PC-9 (cell line): ENCODE measurements around the gene NFS1. TPM values are rescaled to one million over a fixed set of nuclear protein-coding genes. Genes with fewer than 3 reads are reported as not detected.

Source experiments
- BruUV-seq: library from RNA; stranded (reverse); fragments of 400-500 nt; replicated peaks from 2 replicates; lab custom pipeline; 2021; lab: Mats Ljungman, UMichigan
- CTCF ChIA-PET: fragments of 300-600 bp; sonication (Branson Sonifier 250); formaldehyde crosslinking; loops from one replicate; lab custom pipeline; 2022; ENCODE audit warnings: antibody characterized with exemption; lab: Charles Lee
- POLR2A ChIA-PET: fragments of 300-600 bp; sonication (Branson Sonifier 250); formaldehyde crosslinking; loops from one replicate; lab custom pipeline; 2022; ENCODE audit warnings: antibody characterized with exemption; ENCODE audit not compliant: unreplicated experiment; lab: Charles Lee
- DNase-seq, 2 experiments: peaks; one replicate each; pipeline versions ENCODE4 v3.0.0 to v3.0.0-alpha.2; 2015 to 2022; ENCODE audit warnings: mixed read lengths in 1 of 2
- H2AFZ ChIP-seq: fragments of 200-600 bp; sonication (generic); 2 replicates; pipeline ENCODE4 v1.8.1; 2017; ENCODE audit warnings: antibody characterized with exemption
- H3F3A ChIP-seq: fragments of 200-600 bp; sonication (generic); 2 replicates; pipeline ENCODE4 v1.8.1; 2017; ENCODE audit warnings: antibody characterized with exemption, mild to moderate bottlenecking, low read depth; ENCODE audit not compliant: insufficient read depth
- H3K27ac ChIP-seq: fragments of 200-600 bp; sonication (generic); 2 replicates; pipeline ENCODE4 v1.6.1; 2016; ENCODE audit warnings: mixed run types
- H3K27me3 ChIP-seq: fragments of 200-600 bp; sonication (generic); 2 replicates; pipeline ENCODE4 v1.6.1; 2016; ENCODE audit warnings: low read depth, mixed run types; ENCODE audit not compliant: insufficient read depth
- H3K36me3 ChIP-seq: fragments of 200-600 bp; sonication (generic); 2 replicates; pipeline ENCODE4 v1.6.1; 2016; ENCODE audit warnings: low read depth, mixed run types
- H3K4me1 ChIP-seq: fragments of 200-600 bp; sonication (generic); replicated peaks from 2 replicates; pipeline ENCODE4 v1.6.1; 2016; ENCODE audit warnings: mixed run types; ENCODE audit not compliant: insufficient read depth
- H3K4me2 ChIP-seq: fragments of 200-600 bp; sonication (generic); 2 replicates; pipeline ENCODE4 v1.6.1; 2017; ENCODE audit warnings: mixed run types
- H3K4me3 ChIP-seq: fragments of 200-600 bp; sonication (generic); 2 replicates; pipeline ENCODE4 v1.6.1; 2016; ENCODE audit warnings: mixed run types
- H3K79me2 ChIP-seq: fragments of 200-600 bp; sonication (generic); 2 replicates; pipeline ENCODE4 v1.6.1; 2017; ENCODE audit warnings: low read depth, mixed run types
- H3K9me2 ChIP-seq: fragments of 200-600 bp; sonication (generic); 2 replicates; pipeline ENCODE4 v1.8.1; 2017; ENCODE audit warnings: mild to moderate bottlenecking; ENCODE audit not compliant: insufficient read depth
- H3K9me3 ChIP-seq: fragments of 200-600 bp; sonication (generic); 2 replicates; pipeline ENCODE4 v1.8.1; 2016; ENCODE audit warnings: low read depth; ENCODE audit not compliant: insufficient read depth
- H4K20me1 ChIP-seq: fragments of 200-600 bp; sonication (generic); 2 replicates; pipeline ENCODE4 v1.8.1; 2017; ENCODE audit not compliant: insufficient read depth
- CTCF ChIP-seq: fragments of 200-600 bp; sonication (generic); conservative IDR thresholded peaks from 2 replicates; pipeline ENCODE4 v1.6.1; 2017; ENCODE audit warnings: mixed run types, antibody characterized with exemption, mild to moderate bottlenecking, moderate library complexity
- EZH2 ChIP-seq: fragments of 200-600 bp; sonication (generic); IDR thresholded peaks from 2 replicates; pipeline ENCODE4 v1.8.0; 2017; ENCODE audit warnings: antibody characterized with exemption, low read depth
- intact Hi-C: fragments of 100-400 bp; cut with micrococcal nuclease; formaldehyde crosslinking; loops from one replicate; pipeline ENCODE4 v1.10.0; 2022; ENCODE audit not compliant: unreplicated experiment
- total RNA-seq: library from RNA; stranded (reverse); gene quantifications from 2 replicates; pipeline ENCODE4 v1.2.3, GENCODE V29; 2021

The NFS1 gene
- total RNA-seq, 1 experiment from 2014 or later: 65.0 TPM

- H3K4me1 ChIP-seq: no peaks in the 10 kb centered on the region
- no peaks in the 10 kb centered on the region for H3K9me2 ChIP-seq
- intact Hi-C loops: no loop called here
- no peaks in the 10 kb centered on the region for H3K27me3 ChIP-seq
- DNase-seq: no peak
- no peak overlapping the region for H3K4me3 ChIP-seq
- peaks cover 16% of the 10 kb centered on the region; the same call in 1 of the 2 replicates for H4K20me1 ChIP-seq
- H3K27ac ChIP-seq: no peak overlapping the region
- CTCF ChIA-PET: no interaction called here
- BruUV-seq: no TSS peak
- no peaks in the 10 kb centered on the region for H3K36me3 ChIP-seq
- TF ChIP-seq EZH2 (no peak), CTCF (no peak)
- no peak overlapping the region for H2AFZ ChIP-seq
- H3F3A ChIP-seq: peaks cover 7% of the 10 kb centered on the region; the same call in 1 of the 2 replicates
- no peaks in the 10 kb centered on the region for H3K9me3 ChIP-seq
- H3K79me2 ChIP-seq: peaks cover 84% of the 10 kb centered on the region
- no peak overlapping the region for H3K4me2 ChIP-seq
- POLR2A ChIA-PET: interaction anchor here (0.6 kb wide), 1 partner anchor 190 kb away, joined by 3 read pairs; no protein-coding TSS in a partner anchor
Observed at GRCh38 chr20:35640724-35641123, 58.4 kb downstream of the NFS1 start.

- peaks cover 8% of the 10 kb centered on the region; the same call in 1 of the 2 replicates for H4K20me1 ChIP-seq
- no peak overlapping the region for H3K4me3 ChIP-seq
- TF ChIP-seq EZH2 (no peak), CTCF (no peak)
- H3F3A ChIP-seq: peaks cover 7% of the 10 kb centered on the region; the same call in 1 of the 2 replicates
- no peak overlapping the region for H3K4me2 ChIP-seq
- H3K27me3 ChIP-seq: no peaks in the 10 kb centered on the region
- intact Hi-C loops: no loop called here
- H3K4me1 ChIP-seq: no peaks in the 10 kb centered on the region
- no peak overlapping the region for H3K27ac ChIP-seq
- H3K9me3 ChIP-seq: no peaks in the 10 kb centered on the region
- no peaks in the 10 kb centered on the region for H3K36me3 ChIP-seq
- no peak overlapping the region for H2AFZ ChIP-seq
- POLR2A ChIA-PET: no interaction called here
- H3K9me2 ChIP-seq: no peaks in the 10 kb centered on the region
- peaks cover 75% of the 10 kb centered on the region for H3K79me2 ChIP-seq
- no peak for DNase-seq
- CTCF ChIA-PET: no interaction called here
- BruUV-seq: no TSS peak
Observed at GRCh38 chr20:35638751-35639150, 60.4 kb downstream of the NFS1 start.

DNA sequence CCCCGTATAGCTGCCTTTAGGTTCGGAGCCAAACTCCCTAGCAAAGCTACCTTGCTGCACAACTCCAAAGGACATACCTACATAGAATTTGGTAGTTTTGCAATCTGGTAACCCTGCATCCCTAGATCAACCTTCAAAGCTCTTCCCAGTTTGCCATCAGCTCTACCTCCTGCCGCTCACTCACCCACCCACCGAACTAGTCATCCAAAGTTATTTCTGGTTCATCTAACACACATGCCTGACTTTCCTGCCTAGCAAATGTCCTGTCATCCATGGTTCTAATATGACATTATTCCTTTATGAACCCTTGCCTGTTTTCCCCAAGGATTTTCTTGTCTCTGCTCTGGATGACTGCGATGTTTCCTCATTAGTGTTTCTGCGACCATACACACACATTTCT lies 61.9 kb downstream of the NFS1 start:
- no peaks in the 10 kb centered on the region for H3K4me1 ChIP-seq
- no peak for DNase-seq
- H3K4me3 ChIP-seq: no peak overlapping the region
- no peaks in the 10 kb centered on the region for H3K9me2 ChIP-seq
- H3K9me3 ChIP-seq: no peaks in the 10 kb centered on the region
- peaks cover 4% of the 10 kb centered on the region; the same call in 1 of the 2 replicates for H4K20me1 ChIP-seq
- H3F3A ChIP-seq: peaks cover 12% of the 10 kb centered on the region
- H3K27ac ChIP-seq: no peak overlapping the region
- ChIA-PET POLR2A (no interaction called here), CTCF (no interaction called here)
- no peak overlapping the region for H3K4me2 ChIP-seq
- TF ChIP-seq EZH2 (no peak), CTCF (no peak)
- no peaks in the 10 kb centered on the region for H3K36me3 ChIP-seq
- BruUV-seq: no TSS peak
- intact Hi-C loops: no loop called here
- peaks cover 66% of the 10 kb centered on the region for H3K79me2 ChIP-seq
- H2AFZ ChIP-seq: no peak overlapping the region
- no peaks in the 10 kb centered on the region for H3K27me3 ChIP-seq
